B cell (primary cell): ENCODE data around the gene RBMS3. TPM values are rescaled to one million over a fixed set of nuclear protein-coding genes. Genes with fewer than 3 reads are reported as not detected.

Experiments
- ATAC-seq: fragments of 200-7000 bp; cut with Tn5 transposase; one replicate; pipeline ENCODE4 v1.10.0; 2021; ENCODE audit warnings: low read depth, mild to moderate bottlenecking, moderate number of reproducible peaks, moderate library complexity
- CTCF ChIA-PET: fragments of 350-600 bp; sonication (Branson Sonifier 250); formaldehyde crosslinking; loops from one replicate; lab custom pipeline; 2021; ENCODE audit warnings: antibody characterized with exemption, inconsistent platforms; lab: Charles Lee
- POLR2A ChIA-PET: fragments of 350-600 bp; sonication (Branson Sonifier 250); formaldehyde crosslinking; loops from one replicate; lab custom pipeline; 2021; ENCODE audit warnings: antibody characterized with exemption; lab: Charles Lee
- DNase-seq: peaks from one replicate; pipeline ENCODE4 v3.0.0; 2013
- H2AFZ ChIP-seq: 2 replicates; pipeline ENCODE4 v1.6.1; 2012; ENCODE audit warnings: mild to moderate bottlenecking, low read depth, low read length; ENCODE audit not compliant: insufficient read depth, poor library complexity, severe bottlenecking
- H3K27ac ChIP-seq, 2 donors: 1 replicate in 1 of 2; 2 replicates in 1 of 2; pipeline ENCODE4 v1.5.1; 2012 to 2013; ENCODE audit warnings: low read length in 2 of 2, mild to moderate bottlenecking in 2 of 2, moderate library complexity in 1 of 2
- H3K27me3 ChIP-seq, 4 experiments: fragments of 200-600 bp in 1 of 4; sonication (generic) in 1 of 4; replicated peaks in 1 of 4; 1 replicate in 2 of 4; 2 replicates in 2 of 4; pipeline versions ENCODE4 v1.6.1 to v1.7.0; 2013 to 2016; ENCODE audit warnings: low read length in 3 of 4, mild to moderate bottlenecking in 2 of 4, mixed read lengths in 1 of 4, moderate library complexity in 1 of 4; ENCODE audit not compliant: insufficient read depth in 4 of 4, control insufficient read depth in 3 of 4; ENCODE audit errors: control extremely low read depth in 1 of 4
- H3K36me3 ChIP-seq, 2 experiments: replicated peaks in 1 of 2; 1 replicate in 1 of 2; 2 replicates in 1 of 2; pipeline versions ENCODE4 v1.6.1 to v1.7.1; 2013; ENCODE audit warnings: low read length in 1 of 2; ENCODE audit not compliant: insufficient read depth in 2 of 2, control insufficient read depth in 1 of 2; ENCODE audit errors: control extremely low read depth in 1 of 2, extremely low read depth in 1 of 2
- H3K4me1 ChIP-seq, 2 donors: fragments of 200-600 bp in 1 of 2; sonication (generic) in 1 of 2; 1 replicate in 1 of 2; 2 replicates in 1 of 2; pipeline versions ENCODE4 v1.5.1 to v1.6.1; 2013 to 2017; ENCODE audit warnings: low read length in 2 of 2; ENCODE audit not compliant: control insufficient read depth in 2 of 2, insufficient read depth in 2 of 2
- H3K4me2 ChIP-seq: replicated peaks from 2 replicates; pipeline ENCODE3; 2012; ENCODE audit warnings: mild to moderate bottlenecking, low read depth, low read length; ENCODE audit not compliant: poor library complexity, severe bottlenecking
- H3K4me3 ChIP-seq, 5 experiments: fragments of 200-600 bp in 1 of 5; sonication (generic) in 1 of 5; 1 replicate in 3 of 5; 2 replicates in 2 of 5; pipeline versions ENCODE4 v1.5.1 to v1.7.0; 2011 to 2016; ENCODE audit warnings: low read length in 4 of 5, mild to moderate bottlenecking in 4 of 5, low read depth in 2 of 5, control low read depth in 1 of 5, moderate library complexity in 1 of 5; ENCODE audit not compliant: insufficient read depth in 1 of 5; ENCODE audit errors: control extremely low read depth in 1 of 5, extremely low read depth in 1 of 5
- H3K79me2 ChIP-seq: fragments of 200-600 bp; sonication (generic); one replicate; pipeline ENCODE4 v1.6.0; 2016; ENCODE audit warnings: low read length; ENCODE audit not compliant: control insufficient read depth, insufficient read depth
- H3K9ac ChIP-seq: fragments of 200-600 bp; sonication (generic); 2 replicates; pipeline ENCODE4 v1.6.1; 2017; ENCODE audit warnings: mild to moderate bottlenecking, low read length, moderate library complexity
- H3K9me3 ChIP-seq, 3 donors: one replicate each; pipeline versions ENCODE4 v1.6.1 to v1.7.1; 2013; ENCODE audit warnings: low read length in 2 of 3; ENCODE audit not compliant: control insufficient read depth in 2 of 3, insufficient read depth in 1 of 3; ENCODE audit errors: control extremely low read depth in 1 of 3
- H4K20me1 ChIP-seq: 2 replicates; pipeline ENCODE4 v1.6.0; 2012; ENCODE audit warnings: mild to moderate bottlenecking, low read length; ENCODE audit not compliant: insufficient read depth, control insufficient read depth, poor library complexity, severe bottlenecking
- H3K27ac Mint-ChIP-seq: one replicate; pipeline ENCODE4 v1.8.0; 2021; ENCODE audit warnings: mixed read lengths
- H3K27me3 Mint-ChIP-seq: one replicate; pipeline ENCODE4 v1.8.0; 2021; ENCODE audit warnings: mixed read lengths
- H3K4me1 Mint-ChIP-seq: one replicate; pipeline ENCODE4 v1.8.0; 2021; ENCODE audit warnings: mixed read lengths
- H3K4me3 Mint-ChIP-seq: one replicate; pipeline ENCODE4 v1.8.0; 2021; ENCODE audit warnings: mixed read lengths
- H3K9me3 Mint-ChIP-seq: one replicate; pipeline ENCODE4 v1.8.0; 2022; ENCODE audit warnings: mixed read lengths; ENCODE audit not compliant: insufficient read depth
- EZH2 ChIP-seq: IDR thresholded peaks from 2 replicates; pipeline ENCODE4 v1.6.1; 2012; ENCODE audit warnings: borderline replicate concordance, low read depth, mild to moderate bottlenecking, moderate library complexity, low read length; ENCODE audit not compliant: insufficient read depth, poor library complexity, severe bottlenecking
- WGBS: methylation state at CpG from one replicate; pipeline ENCODE4 v1.1.5; 2013; ENCODE audit warnings: missing lambda C conversion rate; ENCODE audit not compliant: insufficient coverage; 5-methylcytosine and 5-hydroxymethylcytosine counted together
- intact Hi-C: fragments of 100-400 bp; cut with micrococcal nuclease; formaldehyde crosslinking; loops from one replicate; pipeline ENCODE4 v1.10.0; 2022
- polyA plus RNA-seq: library from polyadenylated mRNA; depleted of rRNA; stranded (reverse); fragments of >200 nt; gene quantifications from 2 replicates; pipeline ENCODE4 v1.2.3, GENCODE V29; 2012
- total RNA-seq, 2 donors: library from RNA; stranded (reverse); fragments of 120-200 nt in 1 of 2; gene quantifications; 1 replicate in 1 of 2; 2 replicates in 1 of 2; pipeline versions ENCODE4 v1.2.3 to v1.2.4, GENCODE V29; 2013 to 2022
- TF ChIP-seq, protein P1 (sequence below): fragments of 200-600 bp; IDR thresholded peaks from one replicate; pipeline ENCODE4 v1.8.0; 2022; ENCODE audit warnings: antibody characterized with exemption, mild to moderate bottlenecking

Gene RBMS3
- total and polyA plus RNA-seq, 2 donors (not counting 1 experiment from before 2014, with no cell fraction given) = not detected

GRCh38 chr3:29481969-29482767, 201.3 kb downstream of the RBMS3 start:
- POLR2A ChIA-PET = no interaction called here
- Histone ChIP-seq H3K4me2 (no peak overlapping the region), H3K27me3 (no peaks in the 10 kb centered on the region), H3K36me3 (no peaks in the 10 kb centered on the region), H3K9ac (no peak overlapping the region), H3K4me3 (no peak overlapping the region), H2AFZ (no peak overlapping the region), H3K27ac (no peak overlapping the region), H3K79me2 (no peaks in the 10 kb centered on the region), H3K4me1 (no peaks in the 10 kb centered on the region), H4K20me1 (no peaks in the 10 kb centered on the region), H3K9me3 (no peaks in the 10 kb centered on the region)
- DNase-seq (no peak), ATAC-seq (no peak)
- Mint-ChIP-seq H3K4me1 (no peaks in the 10 kb centered on the region), H3K27me3 (no peaks in the 10 kb centered on the region), H3K9me3 (no peaks in the 10 kb centered on the region), H3K4me3 (no peak overlapping the region), H3K27ac (no peak overlapping the region)
- intact Hi-C loops = no loop called here
- CTCF ChIA-PET = no interaction called here
- no peak for TF ChIP-seq EZH2
- TF ChIP-seq, protein P1, sequence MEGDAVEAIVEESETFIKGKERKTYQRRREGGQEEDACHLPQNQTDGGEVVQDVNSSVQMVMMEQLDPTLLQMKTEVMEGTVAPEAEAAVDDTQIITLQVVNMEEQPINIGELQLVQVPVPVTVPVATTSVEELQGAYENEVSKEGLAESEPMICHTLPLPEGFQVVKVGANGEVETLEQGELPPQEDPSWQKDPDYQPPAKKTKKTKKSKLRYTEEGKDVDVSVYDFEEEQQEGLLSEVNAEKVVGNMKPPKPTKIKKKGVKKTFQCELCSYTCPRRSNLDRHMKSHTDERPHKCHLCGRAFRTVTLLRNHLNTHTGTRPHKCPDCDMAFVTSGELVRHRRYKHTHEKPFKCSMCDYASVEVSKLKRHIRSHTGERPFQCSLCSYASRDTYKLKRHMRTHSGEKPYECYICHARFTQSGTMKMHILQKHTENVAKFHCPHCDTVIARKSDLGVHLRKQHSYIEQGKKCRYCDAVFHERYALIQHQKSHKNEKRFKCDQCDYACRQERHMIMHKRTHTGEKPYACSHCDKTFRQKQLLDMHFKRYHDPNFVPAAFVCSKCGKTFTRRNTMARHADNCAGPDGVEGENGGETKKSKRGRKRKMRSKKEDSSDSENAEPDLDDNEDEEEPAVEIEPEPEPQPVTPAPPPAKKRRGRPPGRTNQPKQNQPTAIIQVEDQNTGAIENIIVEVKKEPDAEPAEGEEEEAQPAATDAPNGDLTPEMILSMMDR = no peak
- 100% methylated on average over 2 of the region's 3 CpGs for WGBS

GRCh38 chr3:29484633-29485032, 203.8 kb downstream of the RBMS3 start:
- no peaks in the 10 kb centered on the region for H3K36me3 ChIP-seq
- no peak for TF ChIP-seq EZH2
- TF ChIP-seq, protein P1 = no peak
- POLR2A ChIA-PET = no interaction called here
- intact Hi-C loops = no loop called here
- no peak overlapping the region for H3K27ac ChIP-seq
- no peak overlapping the region for H3K4me2 ChIP-seq
- no peaks in the 10 kb centered on the region for H3K27me3 Mint-ChIP-seq
- H3K9me3 ChIP-seq = no peaks in the 10 kb centered on the region
- H3K79me2 ChIP-seq = no peaks in the 10 kb centered on the region
- DNase-seq (no peak), ATAC-seq (no peak)
- no peaks in the 10 kb centered on the region for H3K27me3 ChIP-seq
- H3K27ac Mint-ChIP-seq = no peak overlapping the region
- CTCF ChIA-PET = interaction anchor here (1.6 kb wide), 1 partner anchor 14 kb away, joined by 3 read pairs; no protein-coding TSS in a partner anchor
- H4K20me1 ChIP-seq = no peaks in the 10 kb centered on the region
- H3K4me3 ChIP-seq = no peak overlapping the region
- no peaks in the 10 kb centered on the region for H3K4me1 Mint-ChIP-seq
- no peak overlapping the region for H3K9ac ChIP-seq
- H3K4me1 ChIP-seq = no peaks in the 10 kb centered on the region
- no peaks in the 10 kb centered on the region for H3K9me3 Mint-ChIP-seq
- no peak overlapping the region for H2AFZ ChIP-seq
- WGBS = no CpG with 5 or more reads among the region's 2 CpGs
- H3K4me3 Mint-ChIP-seq = no peak overlapping the region
